ENCODE data around the gene HSPE1.
"Not testable (repeated sequence)": the region's sequence is repeated elsewhere in the genome, so short reads cannot be mapped to it uniquely, and the experiment has no call there.

Gene HSPE1

GRCh38 chr2:197499594-197500502, at the start of gene HSPE1, which contains the start of gene HSPD1:
TSS of gene HSPE1 (plus strand) at chr2:197500379. CDS start at chr2:197500437, 58 bp downstream.
TSS of gene HSPD1 (minus strand) at chr2:197499840. CDS start at chr2:197498848, 992 bp downstream.
- DNase-seq (ENCODE audit: low read depth in 3 of 3), result peak; percentile 91 to 95 (median 95)

GRCh38 chr2:197450465-197450864, 49.7 kb upstream of the HSPE1 start:
- DNase-seq (ENCODE audit: low read depth in 3 of 3), result no peak

GRCh38 chr2:197450935-197451358, 49.2 kb upstream of the HSPE1 start:
- DNase-seq (ENCODE audit: low read depth in 3 of 3), result not testable (repeated sequence)

- no peak for DNase-seq (ENCODE audit: low read depth in 3 of 3)
Observed at GRCh38 chr2:197452754-197453122, 47.4 kb upstream of the HSPE1 start.

GRCh38 chr2:197453123-197453913, 46.9 kb upstream of the HSPE1 start, which contains the start of gene COQ10B:
TSS of gene COQ10B (plus strand) at chr2:197453552. CDS start at chr2:197453561, 9 bp downstream.
- DNase-seq (ENCODE audit: low read depth in 3 of 3), result peak; percentile 89 to 97 (median 96)

- DNase-seq (ENCODE audit: low read depth in 3 of 3), result no peak
Observed at GRCh38 chr2:197453914-197454398, 46.2 kb upstream of the HSPE1 start.

GRCh38 chr2:197454923-197455322, 45.3 kb upstream of the HSPE1 start:
- no peak for DNase-seq (ENCODE audit: low read depth in 3 of 3)

GRCh38 chr2:197455428-197455827, 44.8 kb upstream of the HSPE1 start:
- no peak for DNase-seq (ENCODE audit: low read depth in 3 of 3)

DNA sequence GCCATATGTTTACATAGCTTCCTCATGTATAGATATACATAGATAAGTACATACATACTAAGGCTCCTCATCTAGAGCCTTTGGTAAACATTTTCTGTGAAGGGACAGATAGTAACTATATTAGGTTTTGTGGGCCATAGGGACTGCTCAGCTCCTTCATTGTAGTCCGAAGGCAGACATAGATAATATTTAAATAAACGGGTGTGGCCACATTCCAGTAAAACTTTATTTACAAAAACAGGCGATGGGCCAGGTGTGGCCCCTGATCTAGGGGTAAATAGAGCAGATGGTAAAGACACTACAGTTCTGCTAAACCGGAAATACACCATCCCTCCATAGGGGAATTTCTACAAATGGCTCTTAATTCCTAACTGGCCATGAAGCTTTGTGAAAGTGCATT, 39.5 kb upstream of the HSPE1 start:
- DNase-seq (ENCODE audit: low read depth in 3 of 3), result no peak

GRCh38 chr2:197461057-197461456, 39.1 kb upstream of the HSPE1 start:
- DNase-seq (ENCODE audit: low read depth in 3 of 3), result no peak

- DNase-seq (ENCODE audit: low read depth in 3 of 3), result no peak
Observed at GRCh38 chr2:197464175-197464574, 36.0 kb upstream of the HSPE1 start.

- DNase-seq (ENCODE audit: low read depth in 3 of 3), result no peak
Observed at GRCh38 chr2:197472166-197472565, 28.0 kb upstream of the HSPE1 start.

- no peak for DNase-seq (ENCODE audit: low read depth in 3 of 3)
Observed at GRCh38 chr2:197477797-197478196, 22.4 kb upstream of the HSPE1 start.

- no peak for DNase-seq (ENCODE audit: low read depth in 3 of 3)
Observed at GRCh38 chr2:197480165-197481036, 19.8 kb upstream of the HSPE1 start.

DNA sequence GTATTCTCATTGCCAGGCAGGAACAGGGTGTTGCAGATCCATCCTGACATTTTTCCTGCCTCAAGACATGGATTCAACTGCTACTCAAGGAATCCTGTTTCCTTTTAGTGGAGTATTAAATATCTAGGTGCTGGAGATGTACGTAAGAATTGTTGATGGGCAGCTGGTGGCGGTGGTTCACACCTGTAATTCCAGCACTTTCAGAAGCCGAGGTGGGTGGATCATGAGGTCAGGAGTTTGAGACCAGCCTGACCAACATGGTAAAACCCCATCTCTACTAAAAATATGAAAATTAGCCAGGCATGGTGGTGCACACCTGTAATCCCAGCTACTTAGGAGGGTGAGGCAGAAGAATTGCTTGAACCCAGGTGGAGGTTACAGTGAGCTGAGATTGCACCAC, 15.9 kb upstream of the HSPE1 start:
- DNase-seq (ENCODE audit: low read depth in 3 of 3), result not testable (repeated sequence)

- no peak for DNase-seq (ENCODE audit: low read depth in 3 of 3)
Observed at GRCh38 chr2:197486175-197486574, 14.0 kb upstream of the HSPE1 start.

GRCh38 chr2:197487385-197487784, 12.8 kb upstream of the HSPE1 start:
- DNase-seq (ENCODE audit: low read depth in 3 of 3), result no peak

DNA sequence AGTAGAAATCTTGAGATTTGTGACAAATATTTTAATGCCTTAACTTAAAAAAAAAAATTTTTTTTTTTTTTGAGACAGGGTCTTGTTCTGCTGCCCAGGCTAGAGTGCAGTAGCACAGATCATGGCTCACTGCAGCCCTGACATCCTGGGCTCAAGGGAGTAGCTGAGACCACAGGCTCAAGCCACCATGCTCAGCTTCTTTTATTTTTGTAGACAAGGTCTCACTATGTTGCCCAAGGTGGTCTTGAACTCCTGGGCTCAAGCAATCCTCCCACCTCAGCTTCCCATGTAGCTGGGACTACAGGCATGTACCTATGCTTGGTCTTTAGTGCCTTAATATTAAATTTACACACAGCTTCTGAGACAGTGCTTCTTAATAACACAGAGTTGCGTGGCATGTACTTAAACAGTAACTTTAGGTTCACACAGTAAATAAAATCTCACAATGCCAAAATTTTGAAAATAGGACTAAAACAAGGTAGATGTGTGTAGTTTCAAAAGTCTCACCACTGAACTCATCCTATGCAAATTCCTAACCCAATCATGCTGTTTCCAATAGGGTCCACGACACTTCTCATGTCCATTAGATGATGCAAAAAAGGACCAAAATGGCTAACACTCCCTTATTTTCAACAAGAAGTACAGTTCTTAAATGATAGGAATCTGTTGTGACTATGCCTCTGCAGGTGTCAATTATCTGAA, 4.6 kb upstream of the HSPE1 start:
- DNase-seq (ENCODE audit: low read depth in 3 of 3), result no peak

DNA sequence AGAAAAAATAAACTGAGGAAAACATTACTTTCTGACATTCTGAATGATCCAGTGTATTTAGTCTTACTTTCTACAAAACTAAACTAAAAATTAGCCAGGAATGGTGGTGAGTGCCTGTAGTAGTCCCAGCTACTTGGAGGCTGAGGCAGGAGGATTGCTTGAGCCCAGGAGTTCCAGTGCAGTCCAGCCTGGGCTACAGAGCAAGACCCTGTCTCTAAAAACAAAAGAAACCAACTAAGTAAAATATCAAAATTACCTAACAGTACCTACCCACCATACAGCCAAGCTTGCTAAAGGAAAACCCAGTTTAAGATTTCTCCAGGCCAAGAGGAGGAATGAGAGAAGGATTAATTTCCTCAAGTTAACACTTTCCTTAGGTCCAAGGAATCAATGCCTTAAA, 3.5 kb upstream of the HSPE1 start:
- no peak for DNase-seq (ENCODE audit: low read depth in 3 of 3)

DNA sequence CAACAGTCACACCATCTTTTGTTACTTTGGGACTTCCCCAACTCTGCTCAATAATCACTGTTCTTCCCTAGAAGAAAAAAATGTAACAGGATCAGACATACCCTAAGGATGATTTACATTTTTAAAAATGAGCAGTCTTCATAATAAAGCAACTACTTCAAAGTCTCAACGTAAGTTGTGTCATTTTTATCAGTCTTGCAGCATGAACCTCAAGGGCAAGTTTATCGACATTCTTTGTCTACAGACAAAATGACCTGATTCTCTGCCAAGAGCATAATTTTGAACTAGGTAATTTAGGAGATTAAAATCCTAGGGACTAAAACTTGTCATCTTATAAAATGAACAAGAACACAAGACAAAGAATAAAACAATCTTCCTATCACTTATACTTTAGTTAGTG, 2.9 kb upstream of the HSPE1 start:
- DNase-seq (ENCODE audit: low read depth in 3 of 3), result no peak

Measured in stimulated activated CD4-positive, alpha-beta T cell treated with anti-CD3 and anti-CD28 coated beads, TNF-alpha, amount 100 ng/mL, for 4 hours (primary cell).